Measurements from ENCODE around the gene TST. TPM values are rescaled to one million over a fixed set of nuclear protein-coding genes. Genes with fewer than 3 reads are reported as not detected.
"Not testable (repeated sequence)": the region's sequence is repeated elsewhere in the genome, so short reads cannot be mapped to it uniquely, and the experiment has no call there.

TST gene
- total RNA-seq, 2 donors from 2014 or later = 38.1 to 58.1 TPM

DNA sequence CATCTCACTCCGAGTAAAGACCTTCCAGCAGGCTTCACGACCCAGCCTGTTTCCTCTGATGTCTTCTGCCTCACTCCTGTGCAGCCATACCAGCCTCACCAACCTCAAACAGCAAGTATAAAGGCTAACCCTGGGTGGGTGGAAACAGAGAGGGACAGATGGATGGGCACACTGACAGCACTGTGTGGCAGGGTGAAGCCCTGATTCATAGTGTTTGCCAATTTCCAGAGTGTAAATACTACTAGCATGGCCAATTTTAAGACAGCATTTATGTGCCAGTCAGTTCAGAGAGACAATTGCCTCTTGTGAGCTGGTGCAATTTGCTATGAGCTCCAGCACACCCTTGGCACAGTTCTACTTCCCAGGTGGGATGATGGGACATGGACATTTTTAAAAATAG is 21.5 kb downstream of the TST start:
- no peak overlapping the region for H3K27ac ChIP-seq
- no peaks in the 10 kb centered on the region for H3K4me1 ChIP-seq (replicated peaks)
- no peak overlapping the region for H3K4me3 ChIP-seq
- no peaks in the 10 kb centered on the region for H3K36me3 ChIP-seq
- intact Hi-C loops (cut with DNase I) = no loop called here
- WGBS = 72% methylated on average over 2 of the region's 2 CpGs
- no peaks in the 10 kb centered on the region for H3K9me3 ChIP-seq
- H3K27me3 ChIP-seq (replicated peaks; ENCODE audit: insufficient read depth) = no peaks in the 10 kb centered on the region
- TF ChIP-seq POLR2AphosphoS5 (IDR thresholded peaks at IDR 0.05) = no peak
- TF ChIP-seq, protein P1, sequence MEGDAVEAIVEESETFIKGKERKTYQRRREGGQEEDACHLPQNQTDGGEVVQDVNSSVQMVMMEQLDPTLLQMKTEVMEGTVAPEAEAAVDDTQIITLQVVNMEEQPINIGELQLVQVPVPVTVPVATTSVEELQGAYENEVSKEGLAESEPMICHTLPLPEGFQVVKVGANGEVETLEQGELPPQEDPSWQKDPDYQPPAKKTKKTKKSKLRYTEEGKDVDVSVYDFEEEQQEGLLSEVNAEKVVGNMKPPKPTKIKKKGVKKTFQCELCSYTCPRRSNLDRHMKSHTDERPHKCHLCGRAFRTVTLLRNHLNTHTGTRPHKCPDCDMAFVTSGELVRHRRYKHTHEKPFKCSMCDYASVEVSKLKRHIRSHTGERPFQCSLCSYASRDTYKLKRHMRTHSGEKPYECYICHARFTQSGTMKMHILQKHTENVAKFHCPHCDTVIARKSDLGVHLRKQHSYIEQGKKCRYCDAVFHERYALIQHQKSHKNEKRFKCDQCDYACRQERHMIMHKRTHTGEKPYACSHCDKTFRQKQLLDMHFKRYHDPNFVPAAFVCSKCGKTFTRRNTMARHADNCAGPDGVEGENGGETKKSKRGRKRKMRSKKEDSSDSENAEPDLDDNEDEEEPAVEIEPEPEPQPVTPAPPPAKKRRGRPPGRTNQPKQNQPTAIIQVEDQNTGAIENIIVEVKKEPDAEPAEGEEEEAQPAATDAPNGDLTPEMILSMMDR (IDR thresholded peaks at IDR 0.05) = no peak
- TF ChIP-seq POLR2A (IDR thresholded peaks at IDR 0.05) = no peak
- DNase-seq (ENCODE audit: low spot score) = no peak

DNA sequence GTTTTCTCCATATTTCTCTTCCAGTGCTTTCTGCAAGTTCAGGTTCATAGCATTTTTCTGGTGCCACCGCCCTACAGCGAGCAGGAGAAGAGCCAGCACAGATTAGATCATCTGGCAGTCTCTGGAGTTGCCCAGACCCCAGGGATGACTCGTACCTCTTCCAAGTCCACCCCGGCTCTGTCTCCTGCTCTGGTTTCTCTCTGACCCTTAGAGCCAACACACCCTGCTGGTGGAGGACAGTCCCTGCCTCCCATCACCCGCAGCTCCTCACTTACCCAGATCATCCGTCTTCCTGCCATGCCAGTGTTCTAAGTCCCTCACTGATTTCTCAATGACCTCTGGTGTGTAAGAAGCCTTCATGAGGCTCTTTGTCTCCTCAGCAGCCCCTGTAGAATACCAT is 28.0 kb downstream of the TST start:
- 63% methylated on average over 6 of the region's 6 CpGs for WGBS
- Histone ChIP-seq H3K9me3 (no peaks in the 10 kb centered on the region), H3K27me3 (replicated peaks; ENCODE audit: insufficient read depth) (no peaks in the 10 kb centered on the region), H3K36me3 (no peaks in the 10 kb centered on the region), H3K4me1 (replicated peaks) (no peaks in the 10 kb centered on the region), H3K4me3 (no peak overlapping the region), H3K27ac (no peak overlapping the region)
- intact Hi-C loops (cut with DNase I) = no loop called here
- no peak for TF ChIP-seq POLR2AphosphoS5 (IDR thresholded peaks at IDR 0.05)
- TF ChIP-seq POLR2A (IDR thresholded peaks at IDR 0.05) = no peak
- TF ChIP-seq, protein P1 (IDR thresholded peaks at IDR 0.05) = no peak
- DNase-seq (ENCODE audit: low spot score) = no peak

DNA sequence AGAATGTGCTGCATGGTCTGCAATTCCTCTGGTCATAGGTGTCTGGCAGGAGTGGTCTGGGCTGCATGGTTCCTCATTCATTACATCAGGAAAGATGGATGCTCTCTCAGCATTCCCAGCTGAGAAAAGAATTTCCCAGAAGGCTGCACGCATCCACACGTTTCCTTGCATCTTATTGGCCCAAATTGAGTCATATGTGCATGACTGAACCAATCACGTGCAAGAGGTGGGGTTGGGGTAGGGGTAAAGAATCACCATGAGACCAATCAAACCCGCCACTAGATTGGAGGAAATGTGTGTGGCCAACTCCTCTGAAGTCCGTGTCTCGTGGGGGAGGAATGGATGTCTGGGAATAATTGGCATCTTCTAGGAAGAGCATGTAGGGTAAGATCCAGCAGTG is 28.8 kb downstream of the TST start:
- DNase-seq (ENCODE audit: low spot score) = no peak
- Histone ChIP-seq H3K36me3 (no peaks in the 10 kb centered on the region), H3K4me3 (no peak overlapping the region), H3K27me3 (replicated peaks; ENCODE audit: insufficient read depth) (no peaks in the 10 kb centered on the region), H3K9me3 (no peaks in the 10 kb centered on the region), H3K27ac (no peak overlapping the region), H3K4me1 (replicated peaks) (no peaks in the 10 kb centered on the region)
- TF ChIP-seq POLR2A (IDR thresholded peaks at IDR 0.05) (no peak), POLR2AphosphoS5 (IDR thresholded peaks at IDR 0.05) (no peak)
- TF ChIP-seq, protein P1 (IDR thresholded peaks at IDR 0.05) = no peak
- WGBS = 71% methylated on average over 6 of the region's 6 CpGs
- intact Hi-C loops (cut with DNase I) = no loop called here

DNA sequence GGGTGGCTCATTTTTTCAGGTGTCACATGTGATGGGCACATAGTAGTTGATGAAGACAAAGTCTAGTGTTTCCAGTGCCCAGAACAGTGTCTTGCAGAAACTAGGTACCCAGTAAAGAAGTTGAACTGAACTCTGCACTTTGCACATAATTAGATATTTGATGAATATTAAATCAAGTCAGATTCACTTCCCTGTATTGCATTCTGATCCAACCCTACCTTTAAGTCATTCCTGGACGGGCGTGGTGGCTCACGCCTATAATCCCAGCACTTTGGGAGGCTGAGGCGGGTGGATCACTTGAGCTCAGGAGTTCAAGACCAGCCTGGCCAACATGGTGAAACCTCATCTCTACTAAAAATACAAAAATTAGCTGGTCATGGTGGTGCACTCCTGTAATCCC is 30.2 kb downstream of the TST start:
- H3K36me3 ChIP-seq; H3K4me1 ChIP-seq (replicated peaks); H3K9me3 ChIP-seq; H3K27me3 ChIP-seq (replicated peaks; ENCODE audit: insufficient read depth); intact Hi-C loops (cut with DNase I); H3K4me3 ChIP-seq; DNase-seq (ENCODE audit: low spot score); H3K27ac ChIP-seq: not testable (repeated sequence)
- 99% methylated on average over 4 of the region's 4 CpGs for WGBS

DNA sequence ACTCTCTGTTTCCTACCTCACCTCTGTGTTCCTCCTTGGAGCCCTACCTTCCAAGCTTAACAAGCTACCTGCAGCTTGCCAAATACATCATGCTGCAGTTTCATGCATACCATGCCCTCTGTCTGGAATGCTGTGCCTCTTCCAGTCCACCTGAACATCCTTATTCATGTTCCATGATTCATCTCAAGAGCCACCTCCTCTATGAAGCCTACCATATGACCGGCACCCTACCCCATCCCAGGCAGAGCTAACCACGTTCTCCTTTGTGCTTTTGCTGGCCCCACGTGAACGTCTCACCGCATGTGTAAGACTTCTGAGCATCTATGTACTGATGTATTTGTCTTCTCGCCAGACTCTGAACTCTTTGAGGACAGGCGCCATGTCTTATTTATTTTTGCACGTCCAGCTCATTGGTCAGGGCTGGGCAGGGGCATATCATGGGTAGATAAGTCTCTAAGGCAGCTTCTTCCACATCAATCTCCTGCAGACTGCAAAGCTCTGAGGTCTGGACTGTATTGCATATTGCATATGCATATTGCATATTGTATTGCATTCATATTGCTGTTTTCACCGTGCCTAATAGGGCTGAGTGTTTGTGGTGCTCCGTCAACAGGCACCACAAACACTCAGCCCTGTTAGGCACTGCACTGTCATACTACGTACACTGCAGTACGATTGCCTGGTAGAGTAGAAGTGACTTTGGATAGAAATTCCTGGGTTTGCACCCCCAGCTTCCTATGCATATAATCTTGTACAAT is 31.0 kb downstream of the TST start:
- TF ChIP-seq POLR2AphosphoS5 (IDR thresholded peaks at IDR 0.05) = no peak
- TF ChIP-seq, protein P1 (IDR thresholded peaks at IDR 0.05) = no peak
- no peak for TF ChIP-seq POLR2A (IDR thresholded peaks at IDR 0.05)
- intact Hi-C loops (cut with DNase I) = no loop called here
- no peak overlapping the region for H3K27ac ChIP-seq
- H3K9me3 ChIP-seq = no peaks in the 10 kb centered on the region
- DNase-seq (ENCODE audit: low spot score) = no peak
- no peak overlapping the region for H3K4me3 ChIP-seq
- no peaks in the 10 kb centered on the region for H3K36me3 ChIP-seq
- 69% methylated on average over 12 of the region's 12 CpGs for WGBS
- H3K4me1 ChIP-seq (replicated peaks) = no peaks in the 10 kb centered on the region
- H3K27me3 ChIP-seq (replicated peaks; ENCODE audit: insufficient read depth) = no peaks in the 10 kb centered on the region

Measured in prostate gland (tissue), 2 donors.